ENCODE data around the gene GORASP1. TPM values are rescaled to one million over a fixed set of nuclear protein-coding genes. Genes with fewer than 3 reads are reported as not detected.

Gene GORASP1
- total and polyA plus RNA-seq, 4 donors, result 11.8 to 39.4 (median 19.3) TPM

- H3K9me3 ChIP-seq (ENCODE audit: control insufficient read depth in 4 of 4, low read length in 3 of 4), result no peaks in the 10 kb centered on the region
- WGBS, result under 1% methylated on average over 68 of the region's 68 CpGs
- peaks cover 0 to 20% (median 14%) of the 10 kb centered on the region in 4 donors for H3K4me1 ChIP-seq (ENCODE audit: control insufficient read depth in 4 of 4, insufficient read depth in 4 of 4, low read length in 3 of 4)
These were observed 55.5 kb downstream of the GORASP1 start, which contains the start of the genes SCN11A and WDR48 for GRCh38 chr3:39051649-39052561. Gene SCN11A, minus strand, starts transcription at chr3:39051944. Its CDS starts 101,582 bp downstream, at chr3:38950362. Gene WDR48, plus strand, starts transcription at chr3:39052016. Its CDS starts 10 bp downstream, at chr3:39052026.

More at GRCh38 chr3:39051649-39052561, 55.5 kb downstream of the GORASP1 start, which contains the start of the genes SCN11A and WDR48:
- peak in 1 of 2 donors; percentile 12 for TF ChIP-seq RAD21 (IDR thresholded peaks at IDR 0.05)
- TF ChIP-seq FOXA2 (IDR thresholded peaks at IDR 0.05), result peak; percentile 99
- TF ChIP-seq FOXA1 (IDR thresholded peaks at IDR 0.05), result peak; percentile 99
- TF ChIP-seq MAX (IDR thresholded peaks at IDR 0.05), result peak; percentile 79
- TF ChIP-seq YY1 (IDR thresholded peaks at IDR 0.05), result peak; percentile 99
- TF ChIP-seq REST (IDR thresholded peaks at IDR 0.05), result peak; percentile 85
- TF ChIP-seq JUND (IDR thresholded peaks at IDR 0.05), result no peak
- peak; percentile 69 to 74 for TF ChIP-seq RXRA (IDR thresholded peaks at IDR 0.05)
- TF ChIP-seq NR2F2 (IDR thresholded peaks at IDR 0.05), result peak; percentile 31
- peak; percentile 85 for TF ChIP-seq TAF1 (conservative IDR thresholded peaks at IDR 0.05)
- TF ChIP-seq, protein P1, sequence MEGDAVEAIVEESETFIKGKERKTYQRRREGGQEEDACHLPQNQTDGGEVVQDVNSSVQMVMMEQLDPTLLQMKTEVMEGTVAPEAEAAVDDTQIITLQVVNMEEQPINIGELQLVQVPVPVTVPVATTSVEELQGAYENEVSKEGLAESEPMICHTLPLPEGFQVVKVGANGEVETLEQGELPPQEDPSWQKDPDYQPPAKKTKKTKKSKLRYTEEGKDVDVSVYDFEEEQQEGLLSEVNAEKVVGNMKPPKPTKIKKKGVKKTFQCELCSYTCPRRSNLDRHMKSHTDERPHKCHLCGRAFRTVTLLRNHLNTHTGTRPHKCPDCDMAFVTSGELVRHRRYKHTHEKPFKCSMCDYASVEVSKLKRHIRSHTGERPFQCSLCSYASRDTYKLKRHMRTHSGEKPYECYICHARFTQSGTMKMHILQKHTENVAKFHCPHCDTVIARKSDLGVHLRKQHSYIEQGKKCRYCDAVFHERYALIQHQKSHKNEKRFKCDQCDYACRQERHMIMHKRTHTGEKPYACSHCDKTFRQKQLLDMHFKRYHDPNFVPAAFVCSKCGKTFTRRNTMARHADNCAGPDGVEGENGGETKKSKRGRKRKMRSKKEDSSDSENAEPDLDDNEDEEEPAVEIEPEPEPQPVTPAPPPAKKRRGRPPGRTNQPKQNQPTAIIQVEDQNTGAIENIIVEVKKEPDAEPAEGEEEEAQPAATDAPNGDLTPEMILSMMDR (IDR thresholded peaks at IDR 0.05; ENCODE audit: low read depth, low read length, missing input control), result no peak
- TF ChIP-seq HNF4A (conservative IDR thresholded peaks at IDR 0.05), result peak; percentile 53 to 68
- no peak for TF ChIP-seq EGR1 (IDR thresholded peaks at IDR 0.05; ENCODE audit: low read depth in 2 of 2)
- TF ChIP-seq HNF4G (IDR thresholded peaks at IDR 0.05), result no peak
- peak; percentile 78 for TF ChIP-seq SP1 (IDR thresholded peaks at IDR 0.05)
- peak; percentile 89 to 98 for TF ChIP-seq GABPA (IDR thresholded peaks at IDR 0.05 in 1 of 2, conservative IDR thresholded peaks at IDR 0.05 in 1 of 2)
- TF ChIP-seq, protein P2, sequence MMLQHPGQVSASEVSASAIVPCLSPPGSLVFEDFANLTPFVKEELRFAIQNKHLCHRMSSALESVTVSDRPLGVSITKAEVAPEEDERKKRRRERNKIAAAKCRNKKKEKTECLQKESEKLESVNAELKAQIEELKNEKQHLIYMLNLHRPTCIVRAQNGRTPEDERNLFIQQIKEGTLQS (IDR thresholded peaks at IDR 0.05), result no peak
- TF ChIP-seq, protein P3, sequence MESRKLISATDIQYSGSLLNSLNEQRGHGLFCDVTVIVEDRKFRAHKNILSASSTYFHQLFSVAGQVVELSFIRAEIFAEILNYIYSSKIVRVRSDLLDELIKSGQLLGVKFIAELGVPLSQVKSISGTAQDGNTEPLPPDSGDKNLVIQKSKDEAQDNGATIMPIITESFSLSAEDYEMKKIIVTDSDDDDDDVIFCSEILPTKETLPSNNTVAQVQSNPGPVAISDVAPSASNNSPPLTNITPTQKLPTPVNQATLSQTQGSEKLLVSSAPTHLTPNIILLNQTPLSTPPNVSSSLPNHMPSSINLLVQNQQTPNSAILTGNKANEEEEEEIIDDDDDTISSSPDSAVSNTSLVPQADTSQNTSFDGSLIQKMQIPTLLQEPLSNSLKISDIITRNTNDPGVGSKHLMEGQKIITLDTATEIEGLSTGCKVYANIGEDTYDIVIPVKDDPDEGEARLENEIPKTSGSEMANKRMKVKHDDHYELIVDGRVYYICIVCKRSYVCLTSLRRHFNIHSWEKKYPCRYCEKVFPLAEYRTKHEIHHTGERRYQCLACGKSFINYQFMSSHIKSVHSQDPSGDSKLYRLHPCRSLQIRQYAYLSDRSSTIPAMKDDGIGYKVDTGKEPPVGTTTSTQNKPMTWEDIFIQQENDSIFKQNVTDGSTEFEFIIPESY (IDR thresholded peaks at IDR 0.05), result no peak
- peak within 1 kb of the TSS; percentile 90 to 94 for H3K9ac ChIP-seq (ENCODE audit: low read depth in 1 of 2, low read length in 2 of 2)
- no peaks in the 10 kb centered on the region for H3K36me3 ChIP-seq (ENCODE audit: control insufficient read depth in 4 of 4, insufficient read depth in 3 of 4, low read depth in 1 of 4, low read length in 3 of 4)
- H3K27me3 ChIP-seq (ENCODE audit: control insufficient read depth in 4 of 4, insufficient read depth in 4 of 4, low read length in 3 of 4), result no peaks in the 10 kb centered on the region
- peak; percentile 93 for DNase-seq (ENCODE audit: low spot score)
- H3K27ac ChIP-seq (ENCODE audit: low read depth in 1 of 2, low read length in 2 of 2), result peak within 1 kb of the TSS; percentile 93 to 95
- peak within 1 kb of the TSS; percentile 83 to 92 (median 86) for H3K4me3 ChIP-seq (ENCODE audit: low read depth in 1 of 3, low read length in 3 of 3)
